Measurements from ENCODE around the gene KIF1B.
"Not testable (repeated sequence)": the region's sequence is repeated elsewhere in the genome, so short reads cannot be mapped to it uniquely, and the experiment has no call there.

The KIF1B gene

DNA sequence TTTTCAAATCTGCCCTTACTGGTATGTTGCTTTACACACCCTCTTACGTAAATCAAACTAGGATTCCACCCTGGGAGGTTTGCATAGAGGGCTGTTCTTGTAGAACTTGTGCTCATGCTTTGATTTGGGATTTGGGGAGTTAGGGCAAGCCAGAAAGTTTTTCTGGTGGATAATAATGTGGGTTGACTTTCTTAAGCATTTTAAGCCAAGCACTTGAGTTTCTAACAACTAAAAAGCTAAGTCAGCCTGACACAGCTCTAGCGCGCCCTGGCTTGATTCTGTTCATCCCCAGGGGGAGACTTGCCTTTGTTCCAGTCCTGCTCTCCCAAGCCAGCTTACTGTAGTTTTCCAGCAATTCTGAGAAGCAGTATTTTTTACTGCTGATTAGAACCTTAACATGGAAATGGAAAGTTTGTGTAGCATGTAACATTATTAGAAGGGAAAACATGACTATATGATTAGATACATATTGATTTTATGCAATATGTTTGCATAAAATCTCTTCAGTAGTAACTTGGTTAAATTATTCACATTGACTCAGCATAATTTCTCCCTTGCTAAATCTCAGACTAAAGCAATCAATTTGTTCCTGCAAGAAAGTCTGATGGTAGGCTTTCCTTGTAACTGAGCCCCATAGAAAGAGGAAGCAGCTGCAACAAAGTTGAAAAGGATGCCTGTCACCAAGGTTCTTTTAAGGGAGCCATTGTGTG, 177.5 kb downstream of the KIF1B start:
- no peak for DNase-seq (ENCODE audit: low read depth in 2 of 2)

DNA sequence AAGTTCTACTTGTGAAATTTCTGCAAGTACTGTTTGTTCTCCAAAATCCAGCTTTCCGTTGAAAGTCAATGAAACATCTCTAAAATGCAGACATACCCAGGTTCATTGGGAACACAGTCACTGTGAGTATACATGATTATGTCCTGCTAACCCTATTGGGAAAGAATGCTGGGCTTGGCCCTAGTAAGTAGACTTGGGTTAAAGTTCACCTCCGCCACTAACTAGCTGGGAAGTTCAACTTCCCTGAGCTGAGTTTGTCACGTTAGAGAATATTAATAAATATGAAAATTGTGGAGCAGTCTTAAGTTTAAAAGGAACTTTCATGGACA, 178.0 kb downstream of the KIF1B start:
- DNase-seq (ENCODE audit: low read depth in 2 of 2), result no peak

DNA sequence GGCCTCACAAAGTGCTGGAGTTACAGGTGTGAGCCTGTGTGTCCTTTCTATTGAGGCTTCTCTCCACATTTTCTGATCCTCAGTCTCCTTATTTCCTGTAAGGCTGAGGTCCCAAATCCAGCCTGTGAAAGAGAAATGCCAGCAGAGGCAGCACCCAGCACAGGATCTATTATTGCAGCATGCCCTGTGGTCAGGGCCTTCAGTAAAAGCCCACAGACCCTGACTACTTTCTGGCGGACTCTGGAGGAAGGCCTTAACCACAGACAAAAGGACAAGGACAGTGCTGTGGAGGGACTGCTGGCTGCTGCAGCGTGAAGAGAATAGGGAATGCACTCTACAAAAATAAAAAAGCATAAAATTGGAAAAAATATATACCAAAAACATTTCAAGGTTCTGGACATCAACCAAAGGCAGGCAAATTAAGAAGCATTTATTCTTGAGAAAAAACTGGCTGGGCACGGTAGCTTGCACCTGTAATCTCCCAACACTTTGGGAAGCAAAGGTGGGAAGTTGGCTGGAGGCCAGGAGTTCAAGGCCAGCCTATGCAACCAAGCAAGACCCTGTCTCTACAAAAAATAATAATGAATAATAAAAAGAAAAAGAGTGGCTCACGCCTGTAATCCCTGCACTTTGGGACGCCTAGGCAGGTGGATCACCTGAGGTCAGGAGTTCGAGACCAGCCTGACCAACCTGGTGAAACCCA, 179.1 kb downstream of the KIF1B start:
- no peak for DNase-seq (ENCODE audit: low read depth in 2 of 2)

DNA sequence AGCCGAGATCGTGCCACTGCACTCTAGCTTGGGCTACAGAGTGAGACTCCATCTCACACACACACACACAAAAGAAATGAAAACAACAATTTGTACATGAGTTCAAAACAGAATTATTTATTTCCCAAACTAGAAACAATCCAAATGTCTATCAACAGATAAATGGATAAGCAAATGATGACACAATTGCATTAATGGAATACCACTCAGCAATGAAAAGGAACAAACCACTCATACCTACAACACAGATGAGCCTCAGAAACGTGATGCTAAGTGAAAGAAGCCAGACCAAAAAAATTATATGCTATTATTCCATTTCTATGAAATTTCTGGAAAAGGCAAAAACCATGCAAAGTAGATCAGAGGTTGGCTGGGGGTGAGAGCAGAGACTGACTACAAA, 186.5 kb downstream of the KIF1B start:
- no peak for DNase-seq (ENCODE audit: low read depth in 2 of 2)

DNA sequence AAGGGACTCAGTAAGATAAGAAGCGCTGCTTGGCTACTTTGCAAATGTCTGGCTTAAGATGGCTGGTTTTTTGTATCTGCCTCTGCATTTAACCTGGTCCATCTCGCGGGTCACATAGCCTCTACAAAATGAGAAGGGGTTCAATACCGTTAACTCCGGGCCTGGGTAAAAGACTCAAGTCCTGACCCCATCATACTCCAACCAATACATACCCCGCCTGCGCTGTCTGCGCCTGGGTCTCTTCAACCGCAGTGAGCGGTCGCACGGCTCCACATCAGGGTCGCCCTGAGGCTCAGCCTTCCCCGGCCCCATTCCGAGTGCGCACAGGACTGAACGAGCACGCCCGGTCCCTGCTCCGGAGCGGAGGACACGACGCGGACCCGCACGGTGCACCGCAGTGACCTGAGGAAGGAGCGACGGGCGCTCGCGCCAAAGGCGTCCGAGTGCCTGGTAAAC, 187.9 kb downstream of the KIF1B start:
- no peak for DNase-seq (ENCODE audit: low read depth in 2 of 2)

DNA sequence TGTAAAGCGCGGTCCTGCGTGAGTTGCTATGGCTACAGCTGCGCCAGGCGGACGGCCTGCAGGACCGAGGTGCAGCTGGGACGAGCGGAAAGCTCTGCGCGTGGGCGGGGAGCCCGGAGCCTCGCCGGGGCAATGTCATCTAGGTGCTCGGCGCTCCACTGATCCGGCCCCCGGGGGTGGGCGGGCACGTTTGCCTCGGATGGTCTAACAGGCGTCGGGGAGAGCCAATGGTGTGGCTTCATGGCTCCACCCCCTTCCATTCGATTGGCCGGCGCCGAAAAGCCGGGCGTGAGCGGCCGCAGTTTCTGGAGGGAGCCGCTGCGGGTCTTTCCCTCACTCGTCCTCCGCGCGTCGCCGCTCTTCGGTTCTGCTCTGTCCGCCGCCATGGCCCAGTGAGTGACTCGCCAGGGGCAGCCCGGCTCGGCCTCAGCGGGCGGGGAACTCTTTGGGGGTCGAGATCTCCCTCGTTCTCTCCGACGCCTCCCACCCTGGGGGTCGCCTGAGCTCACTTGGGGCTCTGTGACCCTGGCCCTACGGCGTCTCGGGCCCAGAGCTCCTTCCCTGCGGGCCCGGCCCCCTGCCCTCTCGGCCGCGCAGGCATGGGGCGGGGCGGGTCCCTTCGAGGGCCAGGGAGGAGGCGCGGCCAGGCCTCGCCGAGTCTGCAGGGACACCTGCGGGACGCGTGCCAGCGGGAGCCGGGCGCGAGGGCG, 188.5 kb downstream of the KIF1B start, which contains the start of gene PGD:
Gene PGD, plus strand, starts transcription at position 331 of the 710 bp plus-strand sequence. Its CDS starts 54 bp downstream, at position 385.
- peak; percentile 98 to 99 for DNase-seq (ENCODE audit: low read depth in 2 of 2)

DNA sequence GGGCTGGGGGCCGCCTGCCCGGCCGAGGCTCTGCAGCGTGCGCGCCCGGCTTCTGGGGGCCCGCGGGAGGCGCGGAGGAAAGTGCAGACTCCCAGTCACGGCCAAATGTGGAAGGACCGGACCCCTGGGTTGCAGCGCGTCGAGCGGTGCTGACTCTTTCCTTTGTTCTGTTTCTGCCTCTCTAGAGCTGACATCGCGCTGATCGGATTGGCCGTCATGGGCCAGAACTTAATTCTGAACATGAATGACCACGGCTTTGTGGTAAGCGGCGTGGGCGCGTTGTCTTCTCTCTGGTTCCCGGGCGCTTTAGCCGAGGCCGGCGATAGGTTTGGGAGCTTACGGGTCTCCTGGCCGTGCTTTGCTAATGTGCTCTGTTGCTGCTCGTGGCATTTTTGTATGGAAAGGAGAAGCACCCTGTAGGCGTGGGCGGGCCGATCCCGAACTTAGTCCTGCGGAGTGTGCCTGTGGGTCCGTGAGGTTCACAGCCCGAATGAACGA, 189.1 kb downstream of the KIF1B start:
- peak; percentile 7 to 10 for DNase-seq (ENCODE audit: low read depth in 2 of 2)

DNA sequence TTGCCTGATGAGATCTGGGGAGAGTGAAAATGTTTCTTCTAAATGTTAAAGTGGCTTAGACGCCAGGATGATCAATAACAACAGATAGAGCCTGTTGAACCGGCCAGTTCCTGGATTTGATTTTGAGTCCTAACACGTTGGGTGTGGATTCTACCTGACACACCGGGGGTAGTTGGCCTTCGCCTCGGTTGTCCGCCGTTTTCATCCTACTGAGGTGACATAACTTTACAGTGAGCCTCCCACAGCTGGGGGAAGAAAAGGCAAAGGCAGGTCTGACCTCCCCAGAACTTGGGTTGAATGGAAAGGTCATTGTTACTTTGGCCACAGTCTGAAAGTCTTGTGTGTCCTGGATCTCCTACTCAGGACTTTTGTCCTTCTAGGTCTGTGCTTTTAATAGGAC, 189.6 kb downstream of the KIF1B start:
- no peak for DNase-seq (ENCODE audit: low read depth in 2 of 2)

DNA sequence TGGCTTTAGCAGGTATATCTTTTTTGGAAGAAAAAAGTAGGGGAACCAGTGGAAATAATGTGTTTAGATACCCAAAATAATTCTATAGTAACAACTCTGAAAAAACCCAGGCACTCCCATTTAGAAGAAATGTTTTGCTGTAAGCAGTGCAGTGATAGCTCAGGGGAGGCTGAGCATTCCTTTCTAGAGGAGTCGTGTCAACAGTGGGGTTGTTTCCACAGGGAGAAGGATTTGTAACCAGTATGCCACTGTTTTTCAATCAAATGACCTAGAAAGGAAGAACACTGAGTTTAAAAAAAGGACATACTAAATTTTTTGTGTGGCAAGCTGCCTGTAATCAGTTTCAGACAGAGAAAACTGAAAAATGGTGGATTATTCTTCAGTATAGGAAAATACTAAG, 190.9 kb downstream of the KIF1B start:
- no peak for DNase-seq (ENCODE audit: low read depth in 2 of 2)

DNA sequence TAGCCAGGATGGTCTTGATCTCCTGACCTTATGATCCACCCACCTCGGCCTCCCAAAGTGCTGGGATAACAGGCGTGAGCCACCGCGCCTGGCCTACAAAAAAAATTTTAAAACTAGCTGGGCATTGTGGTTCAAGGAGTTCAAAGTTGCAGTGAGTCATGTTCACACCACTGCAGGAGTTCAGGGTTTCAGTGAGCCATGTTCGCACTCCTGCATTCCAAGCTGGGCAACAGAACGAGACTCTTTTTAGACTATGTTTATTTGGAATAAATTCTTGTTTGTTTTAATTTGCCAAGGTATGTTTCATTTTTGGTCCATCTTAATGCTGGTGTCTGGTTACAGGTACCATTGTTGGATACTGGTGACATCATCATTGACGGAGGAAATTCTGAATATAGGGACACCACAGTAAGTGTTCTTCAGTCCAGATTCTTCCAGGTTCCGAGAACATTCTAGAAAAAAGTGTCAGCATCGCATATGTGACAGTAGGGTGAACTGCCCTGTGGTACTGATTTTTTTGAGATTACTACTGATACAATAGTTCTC, 192.4 kb downstream of the KIF1B start:
- no peak for DNase-seq (ENCODE audit: low read depth in 2 of 2)

DNA sequence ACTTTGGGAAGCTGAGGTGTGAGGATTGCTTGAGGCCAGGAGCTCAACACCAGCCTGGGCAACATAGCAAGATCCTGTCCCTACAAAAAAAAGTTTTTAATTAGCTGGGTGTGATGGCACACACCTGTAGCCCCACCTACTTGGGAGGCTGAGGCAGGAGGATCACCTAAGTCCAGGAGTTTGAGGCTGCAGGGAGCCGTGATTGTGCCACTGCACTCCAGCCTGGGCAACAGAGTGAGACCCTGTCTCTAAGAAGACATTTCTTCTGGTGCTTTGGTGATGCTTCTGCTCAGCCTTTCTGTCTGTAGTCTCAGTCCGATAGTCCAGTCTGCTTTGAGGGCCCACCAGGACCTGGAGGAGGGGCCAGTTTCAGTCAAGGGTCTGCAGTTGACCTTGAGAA, 196.8 kb downstream of the KIF1B start:
- no peak for DNase-seq (ENCODE audit: low read depth in 2 of 2)

DNA sequence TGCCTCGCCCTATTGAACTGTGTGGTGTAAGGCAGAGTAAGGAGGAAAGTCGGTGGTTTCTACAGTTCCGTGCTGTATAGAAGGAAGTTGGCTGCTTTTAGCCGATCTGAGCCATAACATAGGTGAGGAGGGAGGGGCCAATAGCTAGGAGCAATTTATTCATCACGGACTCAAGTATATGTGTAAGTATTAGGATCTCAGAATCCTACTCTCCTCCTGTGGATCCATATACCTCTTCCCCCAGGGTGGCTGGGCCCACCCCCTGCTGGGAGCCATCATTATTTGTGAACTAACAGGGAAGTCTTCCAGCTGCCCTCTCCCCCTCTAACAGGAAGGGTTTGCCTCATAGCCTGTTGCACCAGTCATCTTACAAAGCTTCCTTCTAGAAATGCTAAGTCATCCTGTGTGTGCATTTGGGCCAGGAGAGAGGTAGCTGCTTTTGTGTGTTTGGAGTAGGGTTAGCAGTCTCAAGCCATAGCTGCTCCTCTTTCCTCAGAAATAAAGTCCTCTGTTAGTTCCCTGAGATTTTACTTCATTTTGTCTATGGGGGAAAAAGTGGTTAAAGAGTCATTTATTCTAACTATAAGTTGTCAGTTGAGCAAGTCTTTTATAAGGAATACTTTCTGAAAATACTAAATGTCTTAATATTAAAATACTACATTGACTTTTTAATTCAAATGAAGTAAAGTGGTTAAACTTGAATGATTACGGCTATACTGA, 205.0 kb downstream of the KIF1B start:
- DNase-seq (ENCODE audit: low read depth in 2 of 2), result no peak

DNA sequence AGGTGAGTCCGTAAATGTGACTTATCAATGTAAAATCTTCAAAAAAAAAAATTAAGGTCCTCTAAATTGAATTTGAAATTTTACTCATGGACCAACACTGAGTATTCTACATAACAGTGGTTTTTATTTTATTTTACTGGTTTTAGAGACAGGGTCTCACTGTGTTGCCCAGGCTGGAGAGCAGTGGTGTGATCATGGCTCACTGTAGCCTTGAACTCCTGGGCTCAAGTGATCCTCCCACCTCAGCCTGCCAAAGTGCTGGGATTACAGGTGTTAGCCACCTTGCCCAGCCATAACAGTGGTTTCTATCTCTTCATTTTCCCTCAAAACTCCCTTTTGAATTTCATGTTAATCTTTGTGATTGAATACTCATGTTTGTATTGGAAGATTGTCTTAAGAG, 205.6 kb downstream of the KIF1B start:
- not testable (repeated sequence) for DNase-seq (ENCODE audit: low read depth in 2 of 2)

DNA sequence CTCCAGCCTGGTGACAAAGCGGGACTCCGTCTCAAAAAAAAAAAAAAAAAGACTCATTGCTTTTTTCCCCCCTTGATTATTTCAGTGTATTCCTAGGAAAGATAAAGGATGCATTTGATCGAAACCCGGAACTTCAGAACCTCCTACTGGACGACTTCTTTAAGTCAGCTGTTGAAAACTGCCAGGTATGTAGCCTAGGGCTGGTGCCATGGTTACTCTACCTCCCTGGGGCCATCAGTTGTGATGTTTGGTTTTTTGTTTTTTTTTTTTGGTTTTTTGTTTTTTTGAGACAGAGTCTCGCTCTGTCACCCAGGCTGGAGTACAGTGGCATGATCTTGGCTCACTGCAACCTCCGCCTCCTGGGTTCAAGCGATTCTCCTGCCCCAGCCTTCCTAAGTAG, 208.4 kb downstream of the KIF1B start:
- not testable (repeated sequence) for DNase-seq (ENCODE audit: low read depth in 2 of 2)

DNA sequence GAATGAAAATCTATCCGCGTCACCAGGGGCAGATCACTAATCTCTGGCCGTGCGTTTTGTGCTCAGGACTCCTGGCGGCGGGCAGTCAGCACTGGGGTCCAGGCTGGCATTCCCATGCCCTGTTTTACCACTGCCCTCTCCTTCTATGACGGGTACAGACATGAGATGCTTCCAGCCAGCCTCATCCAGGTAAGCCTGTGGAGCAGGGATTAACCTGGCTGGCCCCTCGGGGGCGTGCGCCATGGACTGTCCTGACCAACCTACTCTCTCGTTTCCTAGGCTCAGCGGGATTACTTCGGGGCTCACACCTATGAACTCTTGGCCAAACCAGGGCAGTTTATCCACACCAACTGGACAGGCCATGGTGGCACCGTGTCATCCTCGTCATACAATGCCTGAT, 209.0 kb downstream of the KIF1B start:
- no peak for DNase-seq (ENCODE audit: low read depth in 2 of 2)

DNA sequence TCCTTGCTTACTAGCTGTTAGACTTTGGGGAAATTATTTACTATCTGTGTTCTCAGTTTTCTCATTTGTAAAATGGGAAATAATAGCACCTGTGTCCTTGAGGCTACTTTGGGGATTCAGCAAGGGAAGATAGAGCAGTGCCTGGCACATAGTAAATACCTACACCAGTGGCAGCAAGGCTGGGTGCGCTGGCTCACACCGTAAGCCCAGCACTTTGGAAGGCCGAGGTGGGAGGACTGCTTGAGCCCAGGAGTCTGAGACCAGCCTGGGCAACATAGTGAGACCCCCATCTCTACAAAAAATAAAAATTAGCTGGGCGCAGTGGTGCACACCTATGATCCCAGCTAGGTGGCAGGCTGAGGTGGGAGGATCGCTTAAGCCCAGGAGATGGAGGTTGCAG, 211.3 kb downstream of the KIF1B start:
- DNase-seq (ENCODE audit: low read depth in 2 of 2), result no peak

DNA sequence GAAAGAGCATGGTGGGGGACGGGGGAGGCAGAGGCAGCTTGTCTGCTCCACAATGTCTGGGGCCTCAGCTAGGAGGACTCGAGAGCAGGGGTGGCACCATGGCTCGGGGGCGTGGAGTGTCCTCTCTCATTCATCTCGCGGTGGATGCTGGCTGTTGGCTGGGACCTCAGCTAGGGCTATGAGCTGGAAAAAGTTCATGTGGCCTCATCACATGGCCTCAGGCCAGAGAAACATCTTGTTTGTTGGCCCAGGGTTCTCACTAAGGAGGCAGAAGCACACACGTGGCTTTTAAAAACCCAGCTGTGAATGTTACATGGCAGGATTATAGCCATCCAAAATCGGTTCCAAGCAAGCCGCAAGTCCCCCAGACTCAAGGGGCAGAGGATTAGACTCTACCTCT, 213.7 kb downstream of the KIF1B start:
- no peak for DNase-seq (ENCODE audit: low read depth in 2 of 2)

DNA sequence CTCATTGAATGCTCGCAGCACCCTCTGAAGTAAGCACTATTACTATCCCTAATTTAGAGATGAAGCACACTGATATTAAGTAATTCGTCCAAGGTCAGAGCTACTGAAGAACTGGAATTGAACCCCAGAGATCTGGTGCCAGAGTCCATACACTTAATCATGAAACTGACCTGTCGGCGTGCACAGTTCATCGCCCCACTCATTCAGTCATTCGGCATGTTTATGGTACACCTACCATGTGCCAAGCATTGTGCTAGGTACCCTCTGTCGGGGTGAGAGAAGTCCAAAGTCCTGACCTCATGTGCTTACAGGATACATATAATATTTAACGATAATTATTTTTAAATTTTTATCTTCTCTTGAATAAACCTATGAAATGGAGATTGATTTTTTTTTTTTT, 214.3 kb downstream of the KIF1B start:
- DNase-seq (ENCODE audit: low read depth in 2 of 2), result no peak

DNA sequence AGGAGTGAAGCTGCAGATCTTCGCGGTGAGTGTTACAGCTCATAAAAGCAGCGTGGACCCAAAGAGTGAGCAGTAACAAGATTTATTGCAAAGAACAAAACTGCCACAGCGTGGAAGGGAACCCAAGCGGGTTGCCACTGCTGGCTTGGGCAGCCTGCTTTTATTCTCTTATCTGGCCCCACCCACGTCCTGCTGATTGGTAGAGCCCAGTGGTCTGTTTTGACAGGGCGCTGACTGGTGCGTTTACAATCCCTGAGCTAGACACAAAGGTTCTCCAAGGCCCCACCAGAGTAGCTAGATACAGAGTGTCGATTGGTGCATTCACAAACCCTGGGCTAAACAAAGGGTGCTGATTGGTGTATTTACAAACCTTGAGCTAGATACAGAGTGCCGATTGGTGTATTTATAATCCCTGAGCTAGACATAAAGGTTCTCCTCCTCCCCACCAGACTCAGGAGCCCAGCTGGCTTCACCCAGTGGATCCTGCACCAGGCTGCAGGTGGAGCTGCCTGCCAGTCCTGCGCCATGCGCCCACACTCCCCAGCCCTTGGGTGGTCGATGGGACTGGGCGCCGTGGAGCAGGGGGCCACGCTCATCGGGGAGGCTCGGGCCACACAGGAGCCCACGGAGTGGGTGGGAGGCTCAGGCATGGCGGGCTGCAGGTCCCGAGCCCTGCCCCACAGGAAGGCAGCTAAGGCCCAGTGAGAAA, 215.6 kb downstream of the KIF1B start:
- DNase-seq (ENCODE audit: low read depth in 2 of 2), result not testable (repeated sequence)

DNA sequence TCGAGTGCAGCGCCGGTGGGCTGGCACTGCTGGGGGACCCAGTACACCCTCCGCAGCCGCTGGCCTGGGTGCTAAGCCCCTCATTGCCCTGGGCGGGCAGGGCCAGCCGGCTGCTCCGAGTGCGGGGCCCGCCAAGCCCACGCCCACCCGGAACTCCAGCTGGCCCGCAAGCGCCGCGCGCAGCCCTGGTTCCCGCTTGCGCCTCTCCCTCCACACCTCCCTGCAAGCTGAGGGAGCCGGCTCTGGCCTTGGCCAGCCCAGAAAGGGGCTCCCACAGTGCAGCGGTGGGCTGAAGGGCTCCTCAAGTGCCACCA, 216.1 kb downstream of the KIF1B start:
- not testable (repeated sequence) for DNase-seq (ENCODE audit: low read depth in 2 of 2)

DNA sequence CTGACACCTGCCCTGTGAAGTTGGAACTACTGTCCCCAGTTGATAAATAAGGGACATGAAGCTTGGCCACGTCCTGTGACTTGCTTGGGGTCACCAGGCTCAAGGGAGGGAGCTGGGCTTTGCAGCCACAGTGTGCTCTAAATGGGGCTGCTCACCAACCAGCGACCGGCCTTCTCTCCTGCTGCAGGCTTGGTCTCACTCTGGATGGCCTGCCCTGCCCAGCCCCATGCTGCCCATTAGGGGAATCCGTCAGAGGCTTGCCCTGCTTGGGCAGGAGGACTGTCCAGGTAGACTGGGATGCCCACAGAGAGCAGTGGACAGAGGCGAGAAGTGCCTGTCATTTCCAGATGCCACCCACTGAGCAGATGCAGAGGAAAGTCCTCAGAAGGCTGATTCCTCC, 218.6 kb downstream of the KIF1B start:
- no peak for DNase-seq (ENCODE audit: low read depth in 2 of 2)

All from stimulated activated CD4-positive, alpha-beta T cell treated with anti-CD3 and anti-CD28 coated beads, Interleukin-4, amount 100 ng/mL, for 48 hours (primary cell).